Cerebellar nuclear complex (tissue), 1 donor: ENCODE data around the gene ADCYAP1.
"Not testable (repeated sequence)": the region's sequence is repeated elsewhere in the genome, so short reads cannot be mapped to it uniquely, and the experiment has no call there.

ENCODE experiments used
- DNase-seq, 2 experiments: peaks; one replicate each; lab custom pipeline; 2025; lab: John Stamatoyannopoulos, UW

ADCYAP1 gene

GRCh38 chr18:904218-905090 is at the start of gene ADCYAP1:
ADCYAP1 (plus strand) TSS chr18:904871; CDS start chr18:905387, 516 bp downstream.
- no peak for DNase-seq

- DNase-seq = no peak
Measured at GRCh38 chr18:857986-858385, 46.7 kb upstream of the ADCYAP1 start.

- no peak for DNase-seq
Measured at GRCh38 chr18:864872-865273, 39.8 kb upstream of the ADCYAP1 start.

GRCh38 chr18:867257-867656 is 37.4 kb upstream of the ADCYAP1 start:
- no peak for DNase-seq

GRCh38 chr18:873426-873825 is 31.2 kb upstream of the ADCYAP1 start:
- DNase-seq = not testable (repeated sequence)

- no peak for DNase-seq
Measured at GRCh38 chr18:875912-876311, 28.8 kb upstream of the ADCYAP1 start.

- DNase-seq = no peak
Measured at GRCh38 chr18:877238-877637, 27.4 kb upstream of the ADCYAP1 start.

GRCh38 chr18:886076-886475 is 18.6 kb upstream of the ADCYAP1 start:
- DNase-seq = no peak

- DNase-seq = no peak
Measured at GRCh38 chr18:887716-888115, 17.0 kb upstream of the ADCYAP1 start.

GRCh38 chr18:892316-892715 is 12.4 kb upstream of the ADCYAP1 start:
- DNase-seq = no peak

GRCh38 chr18:896315-896714 is 8.4 kb upstream of the ADCYAP1 start:
- no peak for DNase-seq

- DNase-seq = no peak
Measured at GRCh38 chr18:901761-902160, 2.9 kb upstream of the ADCYAP1 start.

- DNase-seq = no peak
Measured at GRCh38 chr18:902229-902628, 2.4 kb upstream of the ADCYAP1 start.

- no peak for DNase-seq
Measured at GRCh38 chr18:903701-904100, 970 bp upstream of the ADCYAP1 start.

- no peak for DNase-seq
Measured at GRCh38 chr18:905307-905947, 756 bp downstream of the ADCYAP1 start.

- no peak for DNase-seq
Measured at GRCh38 chr18:905948-906415, 1.3 kb downstream of the ADCYAP1 start.

- no peak for DNase-seq
Measured at GRCh38 chr18:906416-907114, 1.9 kb downstream of the ADCYAP1 start.

GRCh38 chr18:907115-907884 is 2.6 kb downstream of the ADCYAP1 start:
- no peak for DNase-seq

GRCh38 chr18:907885-908757 is 3.5 kb downstream of the ADCYAP1 start:
- no peak for DNase-seq

- no peak for DNase-seq
Measured at GRCh38 chr18:908758-909724, 4.4 kb downstream of the ADCYAP1 start.
